HCEC 1CT (cell line): ENCODE data around the gene RARRES2.
"Not testable (repeated sequence)": the region's sequence is repeated elsewhere in the genome, so short reads cannot be mapped to it uniquely, and the experiment has no call there.

Experiments used
- DNase-seq: peaks from one replicate; pipeline ENCODE4 v3.0.0-alpha.2; 2017

Gene RARRES2

GRCh38 chr7:150335774-150336112 lies 5.7 kb downstream of the RARRES2 start:
- no peak for DNase-seq

GRCh38 chr7:150335108-150335773 lies 6.2 kb downstream of the RARRES2 start:
- DNase-seq = peak; percentile 73

GRCh38 chr7:150334108-150334507 lies 7.3 kb downstream of the RARRES2 start:
- no peak for DNase-seq

GRCh38 chr7:150333659-150334058 lies 7.8 kb downstream of the RARRES2 start:
- DNase-seq = no peak

- DNase-seq = no peak
Observed at GRCh38 chr7:150332852-150333635, 8.4 kb downstream of the RARRES2 start.

- no peak for DNase-seq
Observed at GRCh38 chr7:150330211-150330885, 11.1 kb downstream of the RARRES2 start.

- no peak for DNase-seq
Observed at GRCh38 chr7:150329331-150330120, 11.9 kb downstream of the RARRES2 start.

- DNase-seq = no peak
Observed at GRCh38 chr7:150327308-150327707, 14.1 kb downstream of the RARRES2 start.

GRCh38 chr7:150326657-150327268 lies 14.7 kb downstream of the RARRES2 start:
- no peak for DNase-seq

GRCh38 chr7:150325901-150326300 lies 15.5 kb downstream of the RARRES2 start:
- DNase-seq = no peak

GRCh38 chr7:150325110-150325611 lies 16.3 kb downstream of the RARRES2 start:
- DNase-seq = no peak

GRCh38 chr7:150324373-150324961 lies 17.0 kb downstream of the RARRES2 start:
- no peak for DNase-seq

- DNase-seq = no peak
Observed at GRCh38 chr7:150323682-150324372, 17.6 kb downstream of the RARRES2 start.

- DNase-seq = no peak
Observed at GRCh38 chr7:150322833-150323681, 18.4 kb downstream of the RARRES2 start, which contains the start of the genes ACTR3C and LRRC61. TSS of gene ACTR3C (minus strand) at chr7:150323545. CDS start at chr7:150295296, 28,249 bp downstream. TSS of gene LRRC61 (plus strand) at chr7:150323355. CDS start at chr7:150336862, 13,507 bp downstream.

GRCh38 chr7:150322114-150322832 lies 19.2 kb downstream of the RARRES2 start:
- no peak for DNase-seq

GRCh38 chr7:150321788-150322113 lies 19.7 kb downstream of the RARRES2 start:
- no peak for DNase-seq

GRCh38 chr7:150317748-150318444 lies 23.5 kb downstream of the RARRES2 start:
- no peak for DNase-seq

GRCh38 chr7:150316987-150317386 lies 24.4 kb downstream of the RARRES2 start:
- DNase-seq = not testable (repeated sequence)
